Measurements from ENCODE around the gene FBXL15.
"Not testable (repeated sequence)": the region's sequence is repeated elsewhere in the genome, so short reads cannot be mapped to it uniquely, and the experiment has no call there.

DNA sequence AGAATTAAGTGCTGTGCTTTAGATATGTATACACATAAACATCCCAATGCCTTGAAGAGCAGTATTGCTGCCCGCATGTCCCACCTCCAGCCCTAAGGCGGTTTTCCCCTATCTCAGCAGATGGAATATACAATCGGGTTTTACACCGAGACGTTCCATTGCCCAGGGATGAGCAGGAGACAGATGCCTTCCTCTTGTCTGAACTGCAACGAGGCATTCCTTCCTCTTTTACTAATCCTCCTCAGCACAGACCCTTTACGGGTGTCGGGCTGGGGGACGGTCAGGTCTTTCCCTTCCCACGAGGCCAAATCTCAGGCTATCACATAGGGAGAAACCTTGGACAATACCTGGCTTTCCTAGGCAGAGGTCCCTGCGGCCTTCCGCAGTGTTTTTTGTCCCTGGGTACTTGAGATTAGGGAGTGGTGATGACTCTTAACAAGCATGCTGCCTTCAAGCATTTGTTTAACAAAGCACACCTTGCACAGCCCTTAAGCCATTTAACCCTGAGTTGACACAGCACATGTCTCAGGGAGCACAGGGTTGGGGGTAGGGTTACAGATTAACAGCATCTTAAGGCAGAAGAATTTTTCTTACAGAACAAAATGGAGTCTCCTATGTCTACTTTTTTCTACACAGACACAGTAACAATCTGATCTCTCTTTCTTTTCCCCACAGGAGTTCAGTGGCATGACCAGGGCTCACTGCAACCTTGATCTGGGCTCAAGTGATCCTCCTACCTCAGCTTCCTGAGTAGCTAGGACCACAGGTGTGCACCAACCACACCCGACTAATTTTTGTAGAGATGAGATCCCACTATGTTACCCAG is 34.2 kb downstream of the FBXL15 start:
- not testable (repeated sequence) for TF ChIP-seq CTCF (IDR thresholded peaks at IDR 0.05); POLR2A (IDR thresholded peaks at IDR 0.05); POLR2AphosphoS5 (IDR thresholded peaks at IDR 0.05; ENCODE audit: insufficient read depth in 1 of 2, low read depth in 1 of 2)
